ENCODE results near the gene ZNF280D.

- no peak for TF ChIP-seq EP300 (IDR thresholded peaks at IDR 0.05; ENCODE audit: low read depth)
- TF ChIP-seq POLR2A (IDR thresholded peaks at IDR 0.05): no peak
Measured at GRCh38 chr15:56732886-56733135, 498 bp downstream of the ZNF280D start.

Data from transverse colon (tissue), 1 donor.